Psoas muscle (tissue), 8 donors: ENCODE measurements around the gene ASPHD1. TPM values are rescaled to one million over a fixed set of nuclear protein-coding genes. Genes with fewer than 3 reads are reported as not detected.
A peak's percentile ranks its signal among the peaks of the same experiment; 100 is the strongest.

Experiments used
- ATAC-seq, 4 donors: fragments of 200-7000 bp; cut with Tn5 transposase; one replicate each; pipeline ENCODE4 v1.9.1; 2020; ENCODE audit warnings: moderate library complexity in 3 of 4, mild to moderate bottlenecking in 2 of 4
- DNase-seq, 2 donors: peaks; one replicate each; pipeline ENCODE4 v3.0.0-alpha.2; 2020
- H3K27ac ChIP-seq: fragments of 200-600 bp; one replicate; pipeline ENCODE4 v1.8.0; 2022
- H3K27me3 ChIP-seq, 3 donors: fragments of 200-600 bp in 1 of 3; one replicate each; pipeline versions ENCODE4 v1.6.1 to v1.8.0; 2013 to 2022; ENCODE audit warnings: low read length in 2 of 3, mild to moderate bottlenecking in 2 of 3, moderate library complexity in 1 of 3; ENCODE audit not compliant: insufficient read depth in 3 of 3
- H3K36me3 ChIP-seq, 2 donors: fragments of 200-600 bp in 1 of 2; one replicate each; pipeline versions ENCODE4 v1.6.1 to v1.8.0; 2013 to 2022; ENCODE audit warnings: low read depth in 1 of 2, mild to moderate bottlenecking in 1 of 2, moderate library complexity in 1 of 2; ENCODE audit not compliant: insufficient read depth in 1 of 2
- H3K4me1 ChIP-seq: fragments of 200-600 bp; one replicate; pipeline ENCODE4 v1.8.0; 2022
- H3K4me3 ChIP-seq: fragments of 200-600 bp; one replicate; pipeline ENCODE4 v1.8.0; 2022; ENCODE audit warnings: mild to moderate bottlenecking
- H3K9me3 ChIP-seq: fragments of 200-600 bp; one replicate; pipeline ENCODE4 v1.8.0; 2022
- CTCF ChIP-seq: fragments of 200-600 bp; IDR thresholded peaks from one replicate; pipeline ENCODE4 v1.8.0; 2022; ENCODE audit warnings: antibody characterized with exemption
- WGBS, 3 donors: extraction: QIAGEN DNeasy Blood & Tissue Kit; methylation state at CpG; one replicate each; pipeline versions ENCODE4 v1.1.6 to v1.1.7; 2013; 5-methylcytosine and 5-hydroxymethylcytosine counted together
- intact Hi-C, 2 donors: fragments of 100-400 bp; cut with DNase I; formaldehyde crosslinking; loops; one replicate each; pipeline versions ENCODE4 v1.11.0 to v1.14.2; 2022
- polyA plus RNA-seq, 3 donors: library from polyadenylated mRNA; stranded (reverse); fragments of 200-250 nt; gene quantifications; one replicate each; pipeline ENCODE4 v1.2.3, GENCODE V29; 2013
- total RNA-seq, 4 donors: library from RNA; stranded (reverse); fragmentation: NEBNext Ultra II Directional in 2 of 4; extraction: Animal tissue kit (Norgen Biotek cat#: 25700) in 2 of 4; gene quantifications; one replicate each; pipeline versions ENCODE4 v1.2.1 to v1.2.4, GENCODE V29; 2021 to 2023
- donor health status: healthy with polysubstance abuse.
- donor health status: DM: no; HTN: no; CAD: no; lungs with moderate emphysema.
- donor health status: Bipolar disorder and iron deficiency.
- donor health status: healthy.
- donor health status: DM: yes; HTN: yes; CAD: no.
- donor health status: DM: no; HTN: no; CAD: no.
- donor health status: DM: no; HTN: no; CAD: no.
- donor health status: DM: yes; HTN: yes; CAD: no.

The ASPHD1 gene
- total and polyA plus RNA-seq, 7 donors = 0.04 to 0.23 (median 0.14) TPM; not detected in 3

- intact Hi-C loops = no loop called here
- H3K27ac ChIP-seq = no peak overlapping the region
- H3K9me3 ChIP-seq = no peaks in the 10 kb centered on the region
- H3K4me1 ChIP-seq = no peaks in the 10 kb centered on the region
- H3K4me3 ChIP-seq = no peak overlapping the region
- no peaks in the 10 kb centered on the region for H3K36me3 ChIP-seq
- DNase-seq (peak in 1 of 2 donors; percentile 9), ATAC-seq (no peak)
- TF ChIP-seq CTCF = no peak
- WGBS, 3 donors = 1 to 2% (median 1%) methylated on average over 24 to 25 of the region's 25 CpGs
- peaks cover 0 to 46% (median 12%) of the 10 kb centered on the region in 3 donors for H3K27me3 ChIP-seq
These were observed 1.3 kb upstream of the ASPHD1 start for GRCh38 chr16:29898804-29899515.

GRCh38 chr16:29899516-29900101 is 679 bp upstream of the ASPHD1 start, which contains the start of gene SEZ6L2:
Gene SEZ6L2, minus strand, starts transcription at chr16:29899550. Its CDS starts 531 bp downstream, at chr16:29899019.
- peaks cover 0 to 46% (median 12%) of the 10 kb centered on the region in 3 donors for H3K27me3 ChIP-seq
- TF ChIP-seq CTCF = no peak
- DNase-seq = peak; percentile 30 to 84
- no peaks in the 10 kb centered on the region for H3K9me3 ChIP-seq
- intact Hi-C loops = no loop called here
- no peaks in the 10 kb centered on the region for H3K4me1 ChIP-seq
- H3K4me3 ChIP-seq = peak within 1 kb of the TSS; percentile 72
- 0 to 1% (median 1%) methylated on average over 20 to 29 of the region's 29 CpGs for WGBS, 3 donors
- H3K36me3 ChIP-seq = no peaks in the 10 kb centered on the region
- ATAC-seq = peak in 3 of 4 donors; percentile 5 to 33 (median 12)
- no peak within 1 kb of the TSS for H3K27ac ChIP-seq

- Histone ChIP-seq H3K27ac (no peak overlapping the region), H3K4me3 (peak overlapping the region; percentile 72), H3K36me3 (no peaks in the 10 kb centered on the region), H3K4me1 (no peaks in the 10 kb centered on the region), H3K27me3 (peaks cover 0 to 46% (median 12%) of the 10 kb centered on the region in 3 donors), H3K9me3 (no peaks in the 10 kb centered on the region)
- 38 to 50% (median 43%) methylated on average over 30 to 31 of the region's 31 CpGs for WGBS, 3 donors
- intact Hi-C loops = no loop called here
- no peak for ATAC-seq
- TF ChIP-seq CTCF = no peak
- no peak for DNase-seq
These were observed 759 bp downstream of the ASPHD1 start for GRCh38 chr16:29900888-29901606.

- Histone ChIP-seq H3K27ac (no peak overlapping the region), H3K4me3 (no peak overlapping the region), H3K4me1 (no peaks in the 10 kb centered on the region), H3K9me3 (no peaks in the 10 kb centered on the region), H3K27me3 (peaks cover 0 to 46% (median 12%) of the 10 kb centered on the region in 3 donors), H3K36me3 (no peaks in the 10 kb centered on the region)
- 83 to 90% (median 87%) methylated on average over 19 of the region's 19 CpGs for WGBS, 3 donors
- intact Hi-C loops = no loop called here
- ATAC-seq (no peak), DNase-seq (no peak)
- no peak for TF ChIP-seq CTCF
These were observed 1.3 kb downstream of the ASPHD1 start for GRCh38 chr16:29901607-29901945.
